MCF 10A (cell line): Measurements from ENCODE around the gene PCGF1. TPM values are rescaled to one million over a fixed set of nuclear protein-coding genes. Genes with fewer than 3 reads are reported as not detected.

Source experiments
- BruUV-seq: library from RNA; stranded (reverse); fragments of 400-500 nt; replicated peaks from 2 replicates; lab custom pipeline; 2021; lab: Mats Ljungman, UMichigan
- CTCF ChIA-PET: fragments of 300-600 bp; sonication (Branson Sonifier 250); formaldehyde crosslinking; extraction: SDS; loops from one replicate; lab custom pipeline; 2021; ENCODE audit warnings: antibody characterized with exemption, inconsistent platforms; lab: Yijun Ruan, JAX
- POLR2A ChIA-PET: fragments of 300-600, 350-650 bp; sonication (Branson Sonifier 250); formaldehyde crosslinking; extraction: SDS; loops from one replicate; lab custom pipeline; 2020; ENCODE audit warnings: antibody characterized with exemption, inconsistent platforms; lab: Yijun Ruan, JAX
- DNase-seq: peaks from one replicate; pipeline ENCODE4 v3.0.0-alpha.2; 2018; ENCODE audit not compliant: unreplicated experiment
- H3K27ac Mint-ChIP-seq: one replicate; pipeline ENCODE4 v1.8.0; 2022; ENCODE audit warnings: mild to moderate bottlenecking, low read depth, mixed read lengths; ENCODE audit not compliant: unreplicated experiment
- H3K27me3 Mint-ChIP-seq: one replicate; pipeline ENCODE4 v1.8.0; 2022; ENCODE audit warnings: mixed read lengths; ENCODE audit not compliant: insufficient read depth, unreplicated experiment
- H3K36me3 Mint-ChIP-seq: one replicate; pipeline ENCODE4 v1.8.0; 2022; ENCODE audit warnings: mild to moderate bottlenecking, moderate library complexity, mixed read lengths; ENCODE audit not compliant: insufficient read depth, unreplicated experiment
- H3K4me1 Mint-ChIP-seq: one replicate; pipeline ENCODE4 v1.8.0; 2022; ENCODE audit warnings: mixed read lengths; ENCODE audit not compliant: insufficient read depth, unreplicated experiment
- H3K4me3 Mint-ChIP-seq: one replicate; pipeline ENCODE4 v1.8.0; 2022; ENCODE audit warnings: mild to moderate bottlenecking, moderate library complexity, mixed read lengths; ENCODE audit not compliant: unreplicated experiment
- H3K9me3 Mint-ChIP-seq: one replicate; pipeline ENCODE4 v1.8.0; 2022; ENCODE audit warnings: mixed read lengths; ENCODE audit not compliant: unreplicated experiment
- CTCF ChIP-seq: fragments of 200-600 bp; IDR thresholded peaks from one replicate; pipeline ENCODE4 v1.8.0; 2022; ENCODE audit warnings: antibody characterized with exemption, mild to moderate bottlenecking; ENCODE audit not compliant: unreplicated experiment
- intact Hi-C: fragments of 100-400 bp; cut with micrococcal nuclease; formaldehyde crosslinking; loops from 2 replicates; pipeline ENCODE4 v1.14.1; 2022
- total RNA-seq: library from RNA; stranded (reverse); gene quantifications from 2 replicates; pipeline ENCODE4 v1.2.3, GENCODE V29; 2022

The PCGF1 gene
- total RNA-seq, 1 experiment from 2014 or later, result 41.6 TPM

GRCh38 chr2:74457129-74457548 is 50.4 kb downstream of the PCGF1 start:
- POLR2A ChIA-PET, result interaction anchor here (0.7 to 9.2 kb wide), 14 partner anchors 8 to 720 kb away, joined by 3 to 132 read pairs (median 9); partner anchors contain the start of genes AUP1, C2orf81, CCDC142 and HTRA2
- no peaks in the 10 kb centered on the region for H3K27me3 Mint-ChIP-seq
- peaks cover 59% of the 10 kb centered on the region for H3K36me3 Mint-ChIP-seq
- H3K27ac Mint-ChIP-seq, result peak overlapping the region; percentile 91
- H3K4me1 Mint-ChIP-seq, result peaks cover 46% of the 10 kb centered on the region
- peak overlapping the region; percentile 98 for H3K4me3 Mint-ChIP-seq
- H3K9me3 Mint-ChIP-seq, result no peaks in the 10 kb centered on the region
- CTCF ChIA-PET, result interaction anchor here (0.6 to 4.5 kb wide), 6 partner anchors 17 to 207 kb away, joined by 3 to 35 read pairs (median 3); partner anchors contain the start of genes CCDC142 and TTC31
- intact Hi-C loops, result no loop called here
- no peak for DNase-seq
- TF ChIP-seq CTCF, result no peak
- no TSS peak for BruUV-seq

Other genes starting within 250 kb of the PCGF1 start
- gene SLC4A5, start 164.3 kb downstream of the PCGF1 start, total RNA-seq, result 0.12 and 0.70 TPM in 2 replicates
- 113 and 117 TPM in 2 replicates for gene DCTN1, start 127.4 kb downstream of the PCGF1 start, total RNA-seq
- gene C2orf81, start 86.1 kb downstream of the PCGF1 start, total RNA-seq, result 4.3 and 5.6 TPM in 2 replicates
- gene WDR54, start 86.0 kb downstream of the PCGF1 start, total RNA-seq, result 16.4 and 19.9 TPM in 2 replicates
- 49.1 and 63.0 TPM in 2 replicates for gene RTKN, start 65.8 kb downstream of the PCGF1 start, total RNA-seq
- gene INO80B, start 52.6 kb downstream of the PCGF1 start, total RNA-seq, result 34.6 and 36.0 TPM in 2 replicates
- 45.7 and 46.5 TPM in 2 replicates for gene WBP1, start 49.3 kb downstream of the PCGF1 start, total RNA-seq
- 60.4 and 67.9 TPM in 2 replicates for gene MOGS, start 42.3 kb downstream of the PCGF1 start, total RNA-seq
- 115 and 123 TPM in 2 replicates for gene MRPL53, start 35.0 kb downstream of the PCGF1 start, total RNA-seq
- gene CCDC142, start 24.7 kb downstream of the PCGF1 start, total RNA-seq, result 10.1 and 16.4 TPM in 2 replicates
- gene TTC31, start 24.6 kb downstream of the PCGF1 start, total RNA-seq, result 17.6 and 18.1 TPM in 2 replicates
- gene LBX2, start 8.1 kb downstream of the PCGF1 start, total RNA-seq, result not detected in 2 replicates
- gene TLX2, start 6.8 kb upstream of the PCGF1 start, total RNA-seq, result not detected in 2 replicates
- gene DQX1, start 18.5 kb upstream of the PCGF1 start, total RNA-seq, result 4.3 and 4.7 TPM in 2 replicates
- gene AUP1, start 22.0 kb upstream of the PCGF1 start, total RNA-seq, result 138 and 140 TPM in 2 replicates
- 27.6 and 33.0 TPM in 2 replicates for gene HTRA2, start 22.2 kb upstream of the PCGF1 start, total RNA-seq
- gene LOXL3, start 46.2 kb upstream of the PCGF1 start, total RNA-seq, result 0.93 and 1.2 TPM in 2 replicates
- gene DOK1, start 47.0 kb upstream of the PCGF1 start, total RNA-seq, result 3.4 and 4.6 TPM in 2 replicates
- not detected in 2 replicates for gene M1AP, start 140.6 kb upstream of the PCGF1 start, total RNA-seq
- 5.2 and 7.0 TPM in 2 replicates for gene SEMA4F, start 146.6 kb upstream of the PCGF1 start, total RNA-seq